Posterior cingulate gyrus (tissue), 11 donors: ENCODE results near the gene PTGES.

Source experiments
- DNase-seq, 10 donors: peaks; one replicate each; pipeline versions ENCODE4 v3.0.0 to v3.0.0-alpha.2; 2020 to 2021; ENCODE audit warnings: mixed read lengths in 3 of 10
- intact Hi-C: fragments of 100-400 bp; cut with DNase I; formaldehyde crosslinking; loops from one replicate; pipeline ENCODE4 v1.15.1; 2023

Gene PTGES

DNA sequence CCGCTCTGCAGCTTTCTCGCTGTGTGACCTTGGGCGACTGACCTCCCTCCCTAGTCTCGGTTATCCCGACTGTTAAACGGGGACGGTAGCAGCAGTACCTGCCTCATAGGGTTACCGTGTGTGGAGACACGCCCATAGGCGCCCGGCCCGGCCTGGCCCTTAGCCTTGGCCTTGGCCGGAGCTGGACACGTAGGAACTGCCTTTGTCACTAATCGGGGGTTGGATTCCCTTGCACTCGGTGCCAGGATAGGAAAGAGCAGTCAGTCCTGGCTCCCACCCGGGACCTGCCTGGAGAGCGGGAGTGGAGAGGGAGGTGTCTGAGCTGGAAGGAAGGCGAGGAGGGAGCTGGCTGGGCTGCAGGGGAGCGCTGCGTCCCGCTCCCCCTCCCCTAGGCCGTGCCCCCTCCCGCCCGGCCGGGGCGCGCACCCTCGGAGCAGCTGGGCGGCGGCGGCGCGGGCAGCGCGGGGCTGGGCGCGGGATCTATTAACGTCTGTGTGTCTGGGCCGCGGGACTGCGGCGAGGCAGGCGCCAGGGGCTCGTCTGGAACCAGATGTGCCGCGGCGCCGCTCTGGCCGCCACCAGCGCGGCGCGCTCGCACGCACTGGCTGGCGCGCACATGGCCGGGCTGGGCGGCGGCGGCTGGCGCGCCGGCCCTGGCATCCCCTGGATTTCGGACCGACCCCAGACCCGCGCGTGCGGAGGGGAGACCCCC is 55.7 kb downstream of the PTGES start:
- DNase-seq, result peak in 2 of 10 donors; percentile 16 to 19
- intact Hi-C loops, result no loop called here

DNA sequence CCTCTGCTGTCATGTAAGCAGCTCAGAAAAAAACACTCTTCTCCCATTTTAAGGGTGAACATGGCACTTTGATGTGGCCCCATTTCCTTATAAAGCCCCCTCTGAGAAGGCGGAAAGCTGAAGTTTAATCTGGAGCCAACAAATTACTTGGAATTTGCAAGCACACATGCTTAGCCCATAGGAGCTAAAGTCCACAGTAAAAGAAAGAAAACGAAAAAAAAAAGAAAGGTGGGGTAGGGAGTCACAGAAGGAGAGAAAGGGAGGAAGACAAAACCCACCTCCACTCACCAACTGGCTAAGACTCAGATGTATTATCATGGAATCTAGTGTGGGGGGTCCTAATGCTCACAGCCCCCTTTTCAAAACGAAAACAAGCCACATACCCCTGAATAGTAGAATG is 57.0 kb downstream of the PTGES start:
- DNase-seq, result no peak
- intact Hi-C loops, result no loop called here

DNA sequence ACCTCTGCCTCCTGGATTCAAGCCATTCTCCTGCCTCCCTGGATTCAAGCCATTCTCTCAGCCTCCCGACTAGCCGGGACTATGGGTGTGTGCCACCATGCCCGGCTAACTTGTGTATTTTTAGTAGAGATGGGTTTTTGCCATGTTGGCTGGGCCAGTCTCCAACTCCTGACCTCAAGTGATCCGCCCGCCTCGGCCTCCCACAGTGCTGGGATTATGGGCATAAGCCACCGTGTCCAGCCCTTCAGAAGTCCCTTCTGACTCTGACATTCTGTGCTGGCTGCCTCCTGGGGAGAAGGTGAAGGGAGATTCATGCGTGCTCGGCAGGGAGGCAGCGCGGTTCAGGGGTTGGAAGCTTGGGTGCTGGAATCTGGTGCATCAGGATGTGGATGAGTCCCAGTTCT is 58.6 kb downstream of the PTGES start:
- intact Hi-C loops, result no loop called here

DNA sequence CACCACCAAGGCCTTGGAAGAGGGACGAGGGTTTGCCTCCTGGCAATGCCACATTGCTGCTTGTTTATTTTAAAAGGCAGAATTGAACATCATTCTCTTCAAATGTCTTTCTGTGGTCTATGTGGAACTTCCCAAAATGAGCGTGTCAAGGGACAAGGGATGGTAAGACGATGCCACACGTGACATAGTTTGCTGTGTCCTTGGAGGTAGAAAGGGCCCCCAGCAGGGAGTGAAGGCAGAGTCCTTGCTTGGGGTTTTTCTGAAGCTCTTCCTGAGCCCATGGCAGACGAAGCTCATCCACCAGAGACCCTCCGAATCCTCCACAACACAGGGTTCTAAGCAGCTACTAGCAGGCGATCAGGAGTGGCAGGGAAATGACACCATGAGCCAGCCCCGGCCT is 59.1 kb downstream of the PTGES start:
- intact Hi-C loops, result no loop called here
- DNase-seq, result no peak

More for the DNA sequence above, 58.6 kb downstream of the PTGES start:
- no peak for DNase-seq

DNA sequence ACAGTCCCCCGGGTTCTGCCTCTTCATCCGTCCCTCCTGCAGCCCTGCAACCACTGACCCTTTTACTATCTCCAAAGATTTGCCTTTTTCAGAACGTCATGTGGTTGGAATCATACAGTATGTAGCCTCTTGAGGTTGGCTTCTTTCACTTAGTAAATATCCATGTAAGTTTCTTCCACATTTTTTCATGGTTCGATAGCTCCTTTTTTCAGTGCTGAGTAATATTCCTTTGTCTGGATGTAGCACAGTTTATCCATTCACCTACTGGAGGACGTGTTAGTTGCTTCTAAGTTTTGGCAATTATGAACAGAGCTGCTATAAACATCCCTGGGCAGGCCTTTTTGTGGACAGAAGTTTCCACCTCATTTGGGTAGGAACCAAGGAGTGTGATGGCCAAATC is 60.3 kb downstream of the PTGES start:
- no peak for DNase-seq
- intact Hi-C loops, result no loop called here
